ENCODE data around the gene TGM3.

TGM3 gene

GRCh38 chr20:2365666-2366065, 69.9 kb downstream of the TGM3 start:
- no peak for TF ChIP-seq CTCF (IDR thresholded peaks at IDR 0.05; ENCODE audit: borderline replicate concordance, insufficient read depth, low read depth, low read length)
- no peak overlapping the region for H3K4me3 ChIP-seq (ENCODE audit: low read depth, low read length)

GRCh38 chr20:2368621-2369020, 72.8 kb downstream of the TGM3 start:
- no peak for TF ChIP-seq CTCF (IDR thresholded peaks at IDR 0.05; ENCODE audit: borderline replicate concordance, insufficient read depth, low read depth, low read length)
- no peak overlapping the region for H3K4me3 ChIP-seq (ENCODE audit: low read depth, low read length)

- no peak overlapping the region for H3K4me3 ChIP-seq (ENCODE audit: low read depth, low read length)
- TF ChIP-seq CTCF (IDR thresholded peaks at IDR 0.05; ENCODE audit: borderline replicate concordance, insufficient read depth, low read depth, low read length) = no peak
Measured at GRCh38 chr20:2373098-2373497, 77.3 kb downstream of the TGM3 start.

- no peak for TF ChIP-seq CTCF (IDR thresholded peaks at IDR 0.05; ENCODE audit: borderline replicate concordance, insufficient read depth, low read depth, low read length)
- H3K4me3 ChIP-seq (ENCODE audit: low read depth, low read length) = no peak overlapping the region
Measured at GRCh38 chr20:2374346-2375125, 78.7 kb downstream of the TGM3 start.

GRCh38 chr20:2378893-2379292, 83.1 kb downstream of the TGM3 start:
- no peak overlapping the region for H3K4me3 ChIP-seq (ENCODE audit: low read depth, low read length)
- no peak for TF ChIP-seq CTCF (IDR thresholded peaks at IDR 0.05; ENCODE audit: borderline replicate concordance, insufficient read depth, low read depth, low read length)

GRCh38 chr20:2379511-2380229, 83.9 kb downstream of the TGM3 start:
- no peak for TF ChIP-seq CTCF (IDR thresholded peaks at IDR 0.05; ENCODE audit: borderline replicate concordance, insufficient read depth, low read depth, low read length)
- H3K4me3 ChIP-seq (ENCODE audit: low read depth, low read length) = no peak overlapping the region

GRCh38 chr20:2380601-2381000, 84.8 kb downstream of the TGM3 start, which contains the start of gene TGM6:
TSS of gene TGM6 (plus strand) at chr20:2380901. CDS start at chr20:2380969, 68 bp downstream.
- H3K4me3 ChIP-seq (ENCODE audit: low read depth, low read length) = no peak within 1 kb of the TSS
- no peak for TF ChIP-seq CTCF (IDR thresholded peaks at IDR 0.05; ENCODE audit: borderline replicate concordance, insufficient read depth, low read depth, low read length)
